Body of pancreas (tissue), 4 donors: ENCODE measurements around the gene DMGDH.

Source experiments
- CTCF ChIP-seq, 7 experiments: fragments of 450-650 bp in 4 of 7; fragments of 200-600 bp in 3 of 7; sonication (generic) in 3 of 7; IDR thresholded peaks; one replicate each; pipeline ENCODE4 v1.5.1; 2016 to 2019; ENCODE audit warnings: antibody characterized with exemption in 7 of 7
- POLR2A ChIP-seq, 3 donors: fragments of 450-650 bp; IDR thresholded peaks; one replicate each; pipeline ENCODE4 v1.6.1; 2016; ENCODE audit warnings: antibody characterized with exemption in 3 of 3, mild to moderate bottlenecking in 2 of 3

- no peak for TF ChIP-seq CTCF (IDR thresholded peaks at IDR 0.05)
- TF ChIP-seq POLR2A (IDR thresholded peaks at IDR 0.05) = no peak
Measured at GRCh38 chr5:79022771-79023170, 46.7 kb downstream of the DMGDH start.
